GM23248 (cell line): Measurements from ENCODE around the gene RPL13A.

Source experiments
- EZH2 ChIP-seq: fragments of 200-600 bp; sonication (generic); IDR thresholded peaks from 2 replicates; pipeline ENCODE4 v1.6.1; 2018; ENCODE audit warnings: antibody characterized with exemption, mild to moderate bottlenecking; ENCODE audit not compliant: insufficient read depth, poor library complexity, severe bottlenecking
- EZH2phosphoT487 ChIP-seq: fragments of 200-600 bp; sonication (generic); IDR thresholded peaks from 2 replicates; pipeline ENCODE4 v1.6.1; 2018; ENCODE audit warnings: antibody characterized with exemption, moderate library complexity, mild to moderate bottlenecking, low read depth; ENCODE audit not compliant: insufficient read depth

- no peak for TF ChIP-seq EZH2
- TF ChIP-seq EZH2phosphoT487, result no peak
Measured at GRCh38 chr19:49439836-49440235, 47.6 kb upstream of the RPL13A start.
